ENCODE results near the gene CDKN2B-AS1. TPM values are rescaled to one million over a fixed set of nuclear protein-coding genes. Genes with fewer than 3 reads are reported as not detected.

The CDKN2B-AS1 gene
- total and polyA plus RNA-seq, 2 experiments from 2014 or later, result not detected

DNA sequence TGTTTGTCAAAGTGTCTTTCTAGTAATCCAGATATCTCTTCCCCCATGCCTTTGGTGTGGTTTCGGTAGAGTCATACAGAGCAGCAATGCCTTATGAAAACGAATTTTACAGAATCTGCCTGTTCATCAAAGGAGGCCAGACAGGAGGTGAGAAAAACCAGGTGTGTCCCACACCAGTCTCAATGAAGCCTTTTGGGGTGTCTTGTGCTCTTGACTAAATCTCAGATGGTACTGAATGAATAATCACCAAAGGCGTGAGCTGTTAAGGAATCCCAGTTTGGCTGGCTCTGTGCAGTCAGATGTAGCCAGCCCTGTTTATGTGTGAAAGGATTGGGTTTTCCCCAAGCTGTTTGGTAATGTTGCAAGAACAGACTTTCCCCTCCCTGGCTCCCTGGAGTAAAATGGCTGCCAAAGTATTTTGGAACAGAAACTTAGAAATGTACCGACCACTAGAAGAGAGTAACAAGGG lies 85.3 kb downstream of the CDKN2B-AS1 start:
- TF ChIP-seq, protein P1, sequence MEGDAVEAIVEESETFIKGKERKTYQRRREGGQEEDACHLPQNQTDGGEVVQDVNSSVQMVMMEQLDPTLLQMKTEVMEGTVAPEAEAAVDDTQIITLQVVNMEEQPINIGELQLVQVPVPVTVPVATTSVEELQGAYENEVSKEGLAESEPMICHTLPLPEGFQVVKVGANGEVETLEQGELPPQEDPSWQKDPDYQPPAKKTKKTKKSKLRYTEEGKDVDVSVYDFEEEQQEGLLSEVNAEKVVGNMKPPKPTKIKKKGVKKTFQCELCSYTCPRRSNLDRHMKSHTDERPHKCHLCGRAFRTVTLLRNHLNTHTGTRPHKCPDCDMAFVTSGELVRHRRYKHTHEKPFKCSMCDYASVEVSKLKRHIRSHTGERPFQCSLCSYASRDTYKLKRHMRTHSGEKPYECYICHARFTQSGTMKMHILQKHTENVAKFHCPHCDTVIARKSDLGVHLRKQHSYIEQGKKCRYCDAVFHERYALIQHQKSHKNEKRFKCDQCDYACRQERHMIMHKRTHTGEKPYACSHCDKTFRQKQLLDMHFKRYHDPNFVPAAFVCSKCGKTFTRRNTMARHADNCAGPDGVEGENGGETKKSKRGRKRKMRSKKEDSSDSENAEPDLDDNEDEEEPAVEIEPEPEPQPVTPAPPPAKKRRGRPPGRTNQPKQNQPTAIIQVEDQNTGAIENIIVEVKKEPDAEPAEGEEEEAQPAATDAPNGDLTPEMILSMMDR (IDR thresholded peaks at IDR 0.05; ENCODE audit: low read depth, low read length), result no peak
- Histone ChIP-seq H3K4me3 (no peak overlapping the region), H3K27ac (no peak overlapping the region), H3K9me3 (ENCODE audit: low read depth) (no peaks in the 10 kb centered on the region), H3K27me3 (no peaks in the 10 kb centered on the region), H3K4me1 (ENCODE audit: low read depth) (no peaks in the 10 kb centered on the region), H3K36me3 (no peaks in the 10 kb centered on the region)
- peak in 1 of 2 donors; percentile 94 for DNase-seq (ENCODE audit: low read depth in 1 of 2, low spot score in 1 of 2)

- no peaks in the 10 kb centered on the region for H3K4me1 ChIP-seq (ENCODE audit: low read depth)
- H3K27ac ChIP-seq, result no peak overlapping the region
- H3K9me3 ChIP-seq (ENCODE audit: low read depth), result no peaks in the 10 kb centered on the region
- H3K4me3 ChIP-seq, result no peak overlapping the region
- H3K36me3 ChIP-seq, result no peaks in the 10 kb centered on the region
- DNase-seq (ENCODE audit: low read depth in 1 of 2, low spot score in 1 of 2), result peak in 1 of 2 donors; percentile 80
- H3K27me3 ChIP-seq, result no peaks in the 10 kb centered on the region
- TF ChIP-seq, protein P1 (IDR thresholded peaks at IDR 0.05; ENCODE audit: low read depth, low read length), result no peak
Observed at GRCh38 chr9:22084336-22085035, 89.9 kb downstream of the CDKN2B-AS1 start.

GRCh38 chr9:22088053-22088716 lies 93.6 kb downstream of the CDKN2B-AS1 start:
- Histone ChIP-seq H3K4me1 (ENCODE audit: low read depth) (no peaks in the 10 kb centered on the region), H3K27me3 (no peaks in the 10 kb centered on the region), H3K4me3 (no peak overlapping the region), H3K9me3 (ENCODE audit: low read depth) (no peaks in the 10 kb centered on the region), H3K36me3 (no peaks in the 10 kb centered on the region), H3K27ac (no peak overlapping the region)
- no peak for DNase-seq (ENCODE audit: low read depth in 1 of 2, low spot score in 1 of 2)
- TF ChIP-seq, protein P1 (IDR thresholded peaks at IDR 0.05; ENCODE audit: low read depth, low read length), result no peak

DNA sequence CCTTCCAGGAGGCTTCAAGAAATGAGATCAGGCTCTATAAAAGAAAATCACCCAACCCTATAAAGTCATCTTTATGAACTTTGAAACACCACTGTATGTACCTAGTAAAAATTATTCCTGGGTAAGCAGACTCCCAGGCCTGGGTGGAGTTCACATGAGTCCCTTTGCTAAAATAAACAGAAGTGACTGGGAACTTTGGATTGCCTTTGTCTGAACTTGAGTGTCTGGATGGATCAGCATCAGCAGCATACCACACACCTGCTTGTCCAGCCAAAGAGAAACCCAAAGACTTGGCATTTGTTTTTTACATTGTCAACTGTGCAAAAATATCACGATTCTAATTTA lies 94.1 kb downstream of the CDKN2B-AS1 start:
- TF ChIP-seq, protein P1 (IDR thresholded peaks at IDR 0.05; ENCODE audit: low read depth, low read length), result no peak
- H3K9me3 ChIP-seq (ENCODE audit: low read depth), result no peaks in the 10 kb centered on the region
- no peaks in the 10 kb centered on the region for H3K27me3 ChIP-seq
- no peak for DNase-seq (ENCODE audit: low read depth in 1 of 2, low spot score in 1 of 2)
- no peak overlapping the region for H3K27ac ChIP-seq
- H3K4me1 ChIP-seq (ENCODE audit: low read depth), result no peaks in the 10 kb centered on the region
- no peak overlapping the region for H3K4me3 ChIP-seq
- no peaks in the 10 kb centered on the region for H3K36me3 ChIP-seq

DNA sequence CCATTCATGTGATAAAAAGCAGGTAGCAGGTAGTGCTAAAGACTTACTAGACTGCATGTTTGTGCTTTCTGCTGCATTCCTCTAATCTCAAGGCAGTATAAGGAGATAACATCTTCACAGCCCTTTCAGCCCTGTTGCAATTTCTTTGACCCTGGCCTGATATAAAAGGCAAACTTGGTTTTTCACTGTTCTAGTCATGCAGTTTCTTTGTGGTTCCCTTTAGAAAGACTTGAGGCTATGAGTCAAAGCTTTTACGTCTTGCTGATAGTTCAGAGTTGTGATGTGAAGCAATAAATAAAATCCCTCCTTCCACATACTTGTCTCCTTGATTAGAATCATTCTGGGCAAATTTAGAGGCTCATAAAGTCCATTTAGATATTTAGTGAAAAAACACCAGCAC lies 103.1 kb downstream of the CDKN2B-AS1 start:
- DNase-seq (ENCODE audit: low read depth in 1 of 2, low spot score in 1 of 2), result peak in 1 of 2 donors; percentile 84
- Histone ChIP-seq H3K4me3 (no peak overlapping the region), H3K36me3 (no peaks in the 10 kb centered on the region), H3K4me1 (ENCODE audit: low read depth) (peaks cover 5% of the 10 kb centered on the region), H3K9me3 (ENCODE audit: low read depth) (no peaks in the 10 kb centered on the region), H3K27me3 (no peaks in the 10 kb centered on the region), H3K27ac (no peak overlapping the region)
- TF ChIP-seq, protein P1 (IDR thresholded peaks at IDR 0.05; ENCODE audit: low read depth, low read length), result no peak
